Astrocyte (in vitro differentiated cells and primary cell): ENCODE measurements around the gene ACOX3. TPM values are rescaled to one million over a fixed set of nuclear protein-coding genes. Genes with fewer than 3 reads are reported as not detected.
A peak's percentile ranks its signal among the peaks of the same experiment; 100 is the strongest.

Experiments used
- DNase-seq: peaks from one replicate; pipeline ENCODE4 v3.0.0-alpha.2; 2010; ENCODE audit warnings: low read depth
- FAIRE-seq: peaks from 2 replicates; lab custom pipeline; 2011; peaks lifted over from hg19 to GRCh38; lab: Jason Lieb, UNC
- H2AFZ ChIP-seq: 2 replicates; pipeline ENCODE4 v1.6.0; 2012; ENCODE audit warnings: low read depth, low read length, inconsistent platforms
- H3K27ac ChIP-seq: 2 replicates; pipeline ENCODE4 v1.5.1; 2011; ENCODE audit warnings: low read depth, low read length, inconsistent platforms
- H3K27me3 ChIP-seq: 2 replicates; pipeline ENCODE4 v1.6.0; 2011; ENCODE audit warnings: low read length, inconsistent platforms; ENCODE audit not compliant: insufficient read depth
- H3K36me3 ChIP-seq: 2 replicates; pipeline ENCODE4 v1.5.1; 2011; ENCODE audit warnings: low read length, inconsistent platforms; ENCODE audit not compliant: insufficient read depth
- H3K4me1 ChIP-seq: 2 replicates; pipeline ENCODE4 v1.5.1; 2011; ENCODE audit warnings: low read length, inconsistent platforms; ENCODE audit not compliant: insufficient read depth
- H3K4me2 ChIP-seq: 2 replicates; pipeline ENCODE4 v1.6.0; 2012; ENCODE audit warnings: low read length, inconsistent platforms
- H3K4me3 ChIP-seq: 2 replicates; pipeline ENCODE4 v1.5.1; 2011; ENCODE audit warnings: low read depth, mild to moderate bottlenecking, low read length, inconsistent platforms; ENCODE audit not compliant: insufficient read depth
- H3K79me2 ChIP-seq: 2 replicates; pipeline ENCODE4 v1.6.0; 2012; ENCODE audit warnings: mild to moderate bottlenecking, low read length, inconsistent platforms; ENCODE audit not compliant: insufficient read depth
- H3K9ac ChIP-seq: 2 replicates; pipeline ENCODE4 v1.6.0; 2012; ENCODE audit warnings: mild to moderate bottlenecking, low read length, inconsistent platforms
- H3K9me3 ChIP-seq: 2 replicates; pipeline ENCODE4 v1.5.1; 2012; ENCODE audit warnings: low read depth, mild to moderate bottlenecking, low read length, inconsistent platforms; ENCODE audit not compliant: insufficient read depth
- H4K20me1 ChIP-seq: 2 replicates; pipeline ENCODE4 v1.6.0; 2012; ENCODE audit warnings: low read length, inconsistent platforms; ENCODE audit not compliant: insufficient read depth
- H3K27ac Mint-ChIP-seq: one replicate; pipeline ENCODE4 v1.8.0; 2021; ENCODE audit warnings: mild to moderate bottlenecking, mixed read lengths; ENCODE audit not compliant: unreplicated experiment
- H3K27me3 Mint-ChIP-seq: one replicate; pipeline ENCODE4 v1.8.0; 2021; ENCODE audit warnings: low read depth, mixed read lengths; ENCODE audit not compliant: unreplicated experiment
- H3K36me3 Mint-ChIP-seq: one replicate; pipeline ENCODE4 v1.8.0; 2021; ENCODE audit warnings: low read depth, mixed read lengths; ENCODE audit not compliant: unreplicated experiment
- H3K4me1 Mint-ChIP-seq: one replicate; pipeline ENCODE4 v1.8.0; 2021; ENCODE audit warnings: low read depth, mixed read lengths; ENCODE audit not compliant: unreplicated experiment
- H3K4me3 Mint-ChIP-seq: one replicate; pipeline ENCODE4 v1.8.0; 2021; ENCODE audit warnings: mild to moderate bottlenecking, moderate library complexity, mixed read lengths; ENCODE audit not compliant: unreplicated experiment
- H3K9me3 Mint-ChIP-seq: one replicate; pipeline ENCODE4 v1.8.0; 2021; ENCODE audit warnings: mild to moderate bottlenecking, mixed read lengths; ENCODE audit not compliant: unreplicated experiment
- EZH2 ChIP-seq: IDR thresholded peaks from 2 replicates; pipeline ENCODE4 v1.6.1; 2012; ENCODE audit warnings: mild to moderate bottlenecking, low read length, inconsistent platforms; ENCODE audit not compliant: insufficient read depth
- total RNA-seq: library from RNA; stranded (reverse); gene quantifications from 2 replicates; pipeline ENCODE4 v1.2.1, GENCODE V29; 2021
- TF ChIP-seq, protein P1 (sequence below): IDR thresholded peaks from 2 replicates; pipeline ENCODE4 v1.5.1; 2011; ENCODE audit warnings: low read depth, mild to moderate bottlenecking, inconsistent platforms, low read length, moderate library complexity; ENCODE audit not compliant: insufficient read depth

ACOX3 gene
- total RNA-seq, 1 donor from 2014 or later: 45.6 TPM

DNA sequence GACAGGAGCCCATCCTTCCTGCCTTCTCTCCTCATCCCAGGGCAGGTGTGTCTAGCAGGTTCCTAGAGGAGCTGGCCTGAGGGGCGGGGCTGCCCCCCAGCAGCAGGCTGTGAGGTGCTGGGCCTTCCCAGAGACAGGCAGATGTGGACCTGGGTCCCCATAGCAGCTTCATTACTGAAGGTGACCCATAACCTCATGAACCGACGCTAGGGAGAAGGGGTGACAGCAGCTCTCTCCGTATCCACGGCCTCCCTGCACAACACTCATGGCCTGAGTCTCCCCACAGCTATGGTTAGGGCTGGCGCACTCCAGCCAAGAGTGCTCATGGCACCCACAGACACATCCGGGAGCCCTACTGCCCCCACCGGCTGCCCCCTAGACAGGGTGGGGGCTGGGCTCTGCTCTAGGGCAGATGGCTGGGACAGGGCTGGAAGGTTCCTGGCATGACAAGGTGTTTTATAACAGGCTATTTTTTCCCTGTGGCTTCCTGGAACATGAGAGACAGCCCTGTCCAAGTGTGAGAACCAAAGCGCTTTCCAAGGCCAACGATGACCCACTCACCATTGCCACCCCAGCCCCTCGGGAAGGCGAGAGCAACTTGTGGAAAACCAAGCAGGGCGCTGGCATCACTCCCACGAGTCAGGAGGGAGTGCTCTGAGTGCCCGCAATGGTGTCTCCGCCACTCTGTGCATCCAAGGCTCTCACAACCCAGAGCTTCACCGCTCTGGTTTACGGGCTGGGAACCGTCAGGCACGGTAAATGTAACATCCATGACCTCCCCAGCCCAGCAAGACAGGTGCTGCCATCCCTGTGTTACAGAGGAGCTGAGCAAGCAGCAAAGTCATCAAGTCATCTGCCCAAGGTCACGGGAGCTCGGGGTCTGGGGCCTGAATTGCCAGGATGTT is 59.8 kb downstream of the ACOX3 start:
- FAIRE-seq (no peak), DNase-seq (no peak)
- TF ChIP-seq, protein P1, sequence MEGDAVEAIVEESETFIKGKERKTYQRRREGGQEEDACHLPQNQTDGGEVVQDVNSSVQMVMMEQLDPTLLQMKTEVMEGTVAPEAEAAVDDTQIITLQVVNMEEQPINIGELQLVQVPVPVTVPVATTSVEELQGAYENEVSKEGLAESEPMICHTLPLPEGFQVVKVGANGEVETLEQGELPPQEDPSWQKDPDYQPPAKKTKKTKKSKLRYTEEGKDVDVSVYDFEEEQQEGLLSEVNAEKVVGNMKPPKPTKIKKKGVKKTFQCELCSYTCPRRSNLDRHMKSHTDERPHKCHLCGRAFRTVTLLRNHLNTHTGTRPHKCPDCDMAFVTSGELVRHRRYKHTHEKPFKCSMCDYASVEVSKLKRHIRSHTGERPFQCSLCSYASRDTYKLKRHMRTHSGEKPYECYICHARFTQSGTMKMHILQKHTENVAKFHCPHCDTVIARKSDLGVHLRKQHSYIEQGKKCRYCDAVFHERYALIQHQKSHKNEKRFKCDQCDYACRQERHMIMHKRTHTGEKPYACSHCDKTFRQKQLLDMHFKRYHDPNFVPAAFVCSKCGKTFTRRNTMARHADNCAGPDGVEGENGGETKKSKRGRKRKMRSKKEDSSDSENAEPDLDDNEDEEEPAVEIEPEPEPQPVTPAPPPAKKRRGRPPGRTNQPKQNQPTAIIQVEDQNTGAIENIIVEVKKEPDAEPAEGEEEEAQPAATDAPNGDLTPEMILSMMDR: no peak
- no peak for TF ChIP-seq EZH2
- H3K36me3 ChIP-seq: no peaks in the 10 kb centered on the region
- H4K20me1 ChIP-seq: peaks cover 29% of the 10 kb centered on the region
- H3K4me1 ChIP-seq: peaks cover 3% of the 10 kb centered on the region
- H3K79me2 ChIP-seq: no peaks in the 10 kb centered on the region
- no peaks in the 10 kb centered on the region for H3K27me3 Mint-ChIP-seq
- no peak overlapping the region for H3K4me3 ChIP-seq
- peaks cover 11% of the 10 kb centered on the region for H3K36me3 Mint-ChIP-seq
- no peaks in the 10 kb centered on the region for H3K9me3 ChIP-seq
- H3K27ac Mint-ChIP-seq: peak overlapping the region; percentile 41
- no peak overlapping the region for H2AFZ ChIP-seq
- no peak overlapping the region for H3K4me2 ChIP-seq
- no peaks in the 10 kb centered on the region for H3K27me3 ChIP-seq
- H3K9me3 Mint-ChIP-seq: no peaks in the 10 kb centered on the region
- H3K4me3 Mint-ChIP-seq: no peak overlapping the region
- peaks cover 7% of the 10 kb centered on the region for H3K4me1 Mint-ChIP-seq
- H3K27ac ChIP-seq: no peak overlapping the region
- H3K9ac ChIP-seq: no peak overlapping the region

DNA sequence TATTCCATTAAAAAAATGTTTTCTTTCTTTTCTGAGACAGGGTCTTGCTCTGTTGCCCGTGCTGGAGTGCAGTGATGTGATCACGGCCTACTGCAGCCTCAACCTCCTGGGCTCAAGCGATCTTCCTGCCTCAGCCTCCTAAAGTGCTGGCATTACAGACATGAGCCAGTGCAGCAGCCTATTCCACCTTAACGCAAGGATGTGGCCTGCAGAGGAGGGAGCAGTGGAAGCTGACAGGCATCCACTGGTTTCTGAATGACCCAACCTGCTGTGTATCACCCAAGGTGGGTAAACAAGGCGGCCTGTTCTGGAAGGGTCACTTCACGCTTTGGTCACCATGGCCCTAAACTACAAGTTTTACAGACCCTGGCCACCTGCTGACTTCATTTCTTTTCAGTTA is 60.8 kb downstream of the ACOX3 start:
- no peaks in the 10 kb centered on the region for H3K36me3 ChIP-seq
- H3K27me3 ChIP-seq: no peaks in the 10 kb centered on the region
- Mint-ChIP-seq H3K36me3 (peaks cover 11% of the 10 kb centered on the region), H3K9me3 (no peaks in the 10 kb centered on the region), H3K27ac (no peak overlapping the region), H3K4me3 (no peak overlapping the region), H3K27me3 (no peaks in the 10 kb centered on the region), H3K4me1 (peaks cover 7% of the 10 kb centered on the region)
- H3K4me3 ChIP-seq: no peak overlapping the region
- no peaks in the 10 kb centered on the region for H3K9me3 ChIP-seq
- no peak overlapping the region for H2AFZ ChIP-seq
- no peaks in the 10 kb centered on the region for H3K79me2 ChIP-seq
- FAIRE-seq: no peak
- H3K4me2 ChIP-seq: no peak overlapping the region
- no peak for DNase-seq
- peaks cover 3% of the 10 kb centered on the region for H3K4me1 ChIP-seq
- TF ChIP-seq, protein P1: no peak
- no peak for TF ChIP-seq EZH2
- peaks cover 19% of the 10 kb centered on the region for H4K20me1 ChIP-seq
- no peak overlapping the region for H3K27ac ChIP-seq
- no peak overlapping the region for H3K9ac ChIP-seq

DNA sequence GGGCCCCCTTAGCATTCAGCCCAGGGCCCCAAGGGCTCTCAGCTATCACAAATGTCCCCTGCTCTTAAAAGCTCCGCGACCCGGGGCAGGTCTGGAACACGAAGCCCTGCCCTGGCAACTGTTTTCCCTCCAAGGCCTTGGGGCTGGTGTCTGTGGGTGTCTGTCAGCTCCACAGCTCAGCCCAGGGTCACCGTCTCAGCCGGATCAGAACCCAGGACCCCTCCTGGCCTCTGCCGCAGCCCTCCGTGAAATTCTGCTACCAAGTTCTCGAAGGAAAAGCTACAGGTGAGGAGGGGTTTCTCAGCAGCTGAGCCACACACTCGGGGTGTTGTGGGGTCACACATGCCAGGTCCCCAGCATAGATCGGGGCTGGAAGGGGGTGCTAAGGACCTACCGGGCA is 61.2 kb downstream of the ACOX3 start:
- Histone ChIP-seq H3K27me3 (no peaks in the 10 kb centered on the region), H3K4me1 (peaks cover 3% of the 10 kb centered on the region), H3K4me2 (no peak overlapping the region), H3K36me3 (no peaks in the 10 kb centered on the region), H4K20me1 (peaks cover 14% of the 10 kb centered on the region), H3K9ac (no peak overlapping the region), H3K79me2 (no peaks in the 10 kb centered on the region), H3K4me3 (no peak overlapping the region), H3K9me3 (no peaks in the 10 kb centered on the region), H2AFZ (no peak overlapping the region), H3K27ac (no peak overlapping the region)
- TF ChIP-seq, protein P1: no peak
- TF ChIP-seq EZH2: no peak
- FAIRE-seq (no peak), DNase-seq (no peak)
- peaks cover 8% of the 10 kb centered on the region for H3K36me3 Mint-ChIP-seq
- H3K4me1 Mint-ChIP-seq: peaks cover 7% of the 10 kb centered on the region
- H3K4me3 Mint-ChIP-seq: no peak overlapping the region
- no peaks in the 10 kb centered on the region for H3K9me3 Mint-ChIP-seq
- no peaks in the 10 kb centered on the region for H3K27me3 Mint-ChIP-seq
- H3K27ac Mint-ChIP-seq: no peak overlapping the region
